Measurements from ENCODE around the gene STPG2.

The STPG2 gene

GRCh38 chr4:98093662-98094061, 49.6 kb downstream of the STPG2 start:
- H3K9ac ChIP-seq (ENCODE audit: low read length) = no peak overlapping the region
- peaks cover 9% of the 10 kb centered on the region for H3K9me3 ChIP-seq (ENCODE audit: control insufficient read depth, low read length)
- no peaks in the 10 kb centered on the region for H3K4me1 ChIP-seq (ENCODE audit: control insufficient read depth, insufficient read depth, low read length)
- no peaks in the 10 kb centered on the region for H3K27me3 ChIP-seq (replicated peaks; ENCODE audit: control insufficient read depth, insufficient read depth, low read length)
- H3K36me3 ChIP-seq (ENCODE audit: control insufficient read depth, insufficient read depth, low read length, severe bottlenecking) = no peaks in the 10 kb centered on the region
- H3K4me3 ChIP-seq (ENCODE audit: low read length) = no peak overlapping the region
- no peak for DNase-seq (ENCODE audit: low read depth)

- DNase-seq (ENCODE audit: low read depth) = peak; percentile 62
- Histone ChIP-seq H3K27me3 (replicated peaks; ENCODE audit: control insufficient read depth, insufficient read depth, low read length) (no peaks in the 10 kb centered on the region), H3K9ac (ENCODE audit: low read length) (no peak overlapping the region), H3K36me3 (ENCODE audit: control insufficient read depth, insufficient read depth, low read length, severe bottlenecking) (no peaks in the 10 kb centered on the region), H3K4me1 (ENCODE audit: control insufficient read depth, insufficient read depth, low read length) (no peaks in the 10 kb centered on the region), H3K9me3 (ENCODE audit: control insufficient read depth, low read length) (peaks cover 9% of the 10 kb centered on the region), H3K4me3 (ENCODE audit: low read length) (no peak overlapping the region)
These were observed 50.3 kb downstream of the STPG2 start for GRCh38 chr4:98092833-98093439.

- DNase-seq (ENCODE audit: low read depth) = no peak
- Histone ChIP-seq H3K36me3 (ENCODE audit: control insufficient read depth, insufficient read depth, low read length, severe bottlenecking) (no peaks in the 10 kb centered on the region), H3K4me1 (ENCODE audit: control insufficient read depth, insufficient read depth, low read length) (no peaks in the 10 kb centered on the region), H3K9me3 (ENCODE audit: control insufficient read depth, low read length) (no peaks in the 10 kb centered on the region), H3K4me3 (ENCODE audit: low read length) (no peak overlapping the region), H3K9ac (ENCODE audit: low read length) (no peak overlapping the region), H3K27me3 (replicated peaks; ENCODE audit: control insufficient read depth, insufficient read depth, low read length) (no peaks in the 10 kb centered on the region)
These were observed 61.3 kb downstream of the STPG2 start for GRCh38 chr4:98081936-98082335.

- H3K27me3 ChIP-seq (replicated peaks; ENCODE audit: control insufficient read depth, insufficient read depth, low read length) = no peaks in the 10 kb centered on the region
These were observed 74.8 kb downstream of the STPG2 start for GRCh38 chr4:98068495-98068894.

GRCh38 chr4:98055800-98056501, 87.3 kb downstream of the STPG2 start:
- no peaks in the 10 kb centered on the region for H3K4me1 ChIP-seq (ENCODE audit: control insufficient read depth, insufficient read depth, low read length)
- no peaks in the 10 kb centered on the region for H3K36me3 ChIP-seq (ENCODE audit: control insufficient read depth, insufficient read depth, low read length, severe bottlenecking)
- no peak overlapping the region for H3K9ac ChIP-seq (ENCODE audit: low read length)
- H3K27me3 ChIP-seq (replicated peaks; ENCODE audit: control insufficient read depth, insufficient read depth, low read length) = no peaks in the 10 kb centered on the region
- no peak overlapping the region for H3K4me3 ChIP-seq (ENCODE audit: low read length)
- peaks cover 8% of the 10 kb centered on the region for H3K9me3 ChIP-seq (ENCODE audit: control insufficient read depth, low read length)
- DNase-seq (ENCODE audit: low read depth) = no peak

More at GRCh38 chr4:98068495-98068894, 74.8 kb downstream of the STPG2 start:
- no peaks in the 10 kb centered on the region for H3K4me1 ChIP-seq (ENCODE audit: control insufficient read depth, insufficient read depth, low read length)
- no peak overlapping the region for H3K4me3 ChIP-seq (ENCODE audit: low read length)
- no peak for DNase-seq (ENCODE audit: low read depth)
- H3K9ac ChIP-seq (ENCODE audit: low read length) = no peak overlapping the region
- no peaks in the 10 kb centered on the region for H3K36me3 ChIP-seq (ENCODE audit: control insufficient read depth, insufficient read depth, low read length, severe bottlenecking)
- no peaks in the 10 kb centered on the region for H3K9me3 ChIP-seq (ENCODE audit: control insufficient read depth, low read length)

GRCh38 chr4:98046665-98047064, 96.6 kb downstream of the STPG2 start:
- DNase-seq (ENCODE audit: low read depth) = no peak
- Histone ChIP-seq H3K4me1 (ENCODE audit: control insufficient read depth, insufficient read depth, low read length) (no peaks in the 10 kb centered on the region), H3K27me3 (replicated peaks; ENCODE audit: control insufficient read depth, insufficient read depth, low read length) (no peaks in the 10 kb centered on the region), H3K36me3 (ENCODE audit: control insufficient read depth, insufficient read depth, low read length, severe bottlenecking) (no peaks in the 10 kb centered on the region), H3K4me3 (ENCODE audit: low read length) (no peak overlapping the region), H3K9ac (ENCODE audit: low read length) (no peak overlapping the region), H3K9me3 (ENCODE audit: control insufficient read depth, low read length) (no peaks in the 10 kb centered on the region)

GRCh38 chr4:98030059-98030458, 113.2 kb downstream of the STPG2 start:
- H3K9me3 ChIP-seq (ENCODE audit: control insufficient read depth, low read length) = no peaks in the 10 kb centered on the region
- no peak overlapping the region for H3K9ac ChIP-seq (ENCODE audit: low read length)
- no peaks in the 10 kb centered on the region for H3K4me1 ChIP-seq (ENCODE audit: control insufficient read depth, insufficient read depth, low read length)
- no peaks in the 10 kb centered on the region for H3K36me3 ChIP-seq (ENCODE audit: control insufficient read depth, insufficient read depth, low read length, severe bottlenecking)
- H3K27me3 ChIP-seq (replicated peaks; ENCODE audit: control insufficient read depth, insufficient read depth, low read length) = no peaks in the 10 kb centered on the region
- DNase-seq (ENCODE audit: low read depth) = no peak
- H3K4me3 ChIP-seq (ENCODE audit: low read length) = no peak overlapping the region

GRCh38 chr4:98027827-98028226, 115.4 kb downstream of the STPG2 start:
- DNase-seq (ENCODE audit: low read depth) = peak; percentile 0
- no peaks in the 10 kb centered on the region for H3K9me3 ChIP-seq (ENCODE audit: control insufficient read depth, low read length)
- H3K27me3 ChIP-seq (replicated peaks; ENCODE audit: control insufficient read depth, insufficient read depth, low read length) = no peaks in the 10 kb centered on the region
- H3K4me3 ChIP-seq (ENCODE audit: low read length) = no peak overlapping the region
- H3K9ac ChIP-seq (ENCODE audit: low read length) = no peak overlapping the region
- no peaks in the 10 kb centered on the region for H3K4me1 ChIP-seq (ENCODE audit: control insufficient read depth, insufficient read depth, low read length)
- no peaks in the 10 kb centered on the region for H3K36me3 ChIP-seq (ENCODE audit: control insufficient read depth, insufficient read depth, low read length, severe bottlenecking)

- DNase-seq (ENCODE audit: low read depth) = no peak
- Histone ChIP-seq H3K27me3 (replicated peaks; ENCODE audit: control insufficient read depth, insufficient read depth, low read length) (no peaks in the 10 kb centered on the region), H3K4me1 (ENCODE audit: control insufficient read depth, insufficient read depth, low read length) (no peaks in the 10 kb centered on the region), H3K36me3 (ENCODE audit: control insufficient read depth, insufficient read depth, low read length, severe bottlenecking) (no peaks in the 10 kb centered on the region), H3K4me3 (ENCODE audit: low read length) (no peak overlapping the region), H3K9me3 (ENCODE audit: control insufficient read depth, low read length) (no peaks in the 10 kb centered on the region), H3K9ac (ENCODE audit: low read length) (no peak overlapping the region)
These were observed 116.9 kb downstream of the STPG2 start for GRCh38 chr4:98026362-98026761.

GRCh38 chr4:98006814-98007412, 136.4 kb downstream of the STPG2 start:
- H3K4me3 ChIP-seq (ENCODE audit: low read length) = no peak overlapping the region
- H3K27me3 ChIP-seq (replicated peaks; ENCODE audit: control insufficient read depth, insufficient read depth, low read length) = no peaks in the 10 kb centered on the region
- H3K9ac ChIP-seq (ENCODE audit: low read length) = no peak overlapping the region
- H3K36me3 ChIP-seq (ENCODE audit: control insufficient read depth, insufficient read depth, low read length, severe bottlenecking) = no peaks in the 10 kb centered on the region
- H3K4me1 ChIP-seq (ENCODE audit: control insufficient read depth, insufficient read depth, low read length) = no peaks in the 10 kb centered on the region
- peaks cover 6% of the 10 kb centered on the region for H3K9me3 ChIP-seq (ENCODE audit: control insufficient read depth, low read length)
- DNase-seq (ENCODE audit: low read depth) = no peak

GRCh38 chr4:98006060-98006459, 137.2 kb downstream of the STPG2 start:
- H3K4me1 ChIP-seq (ENCODE audit: control insufficient read depth, insufficient read depth, low read length) = no peaks in the 10 kb centered on the region
- no peaks in the 10 kb centered on the region for H3K36me3 ChIP-seq (ENCODE audit: control insufficient read depth, insufficient read depth, low read length, severe bottlenecking)
- H3K9me3 ChIP-seq (ENCODE audit: control insufficient read depth, low read length) = peaks cover 6% of the 10 kb centered on the region
- no peaks in the 10 kb centered on the region for H3K27me3 ChIP-seq (replicated peaks; ENCODE audit: control insufficient read depth, insufficient read depth, low read length)
- no peak for DNase-seq (ENCODE audit: low read depth)
- no peak overlapping the region for H3K4me3 ChIP-seq (ENCODE audit: low read length)
- H3K9ac ChIP-seq (ENCODE audit: low read length) = no peak overlapping the region

Measured in adipocyte (in vitro differentiated cells).